ENCODE measurements around the gene MCCD1.

MCCD1 gene

GRCh38 chr6:31528307-31528777 is 420 bp upstream of the MCCD1 start:
- no peak overlapping the region for H3K23ac ChIP-seq (ENCODE audit: low read length)
- H3K79me2 ChIP-seq (ENCODE audit: control insufficient read depth, insufficient read depth, low read length, poor library complexity): no peaks in the 10 kb centered on the region
- no peak overlapping the region for H2BK12ac ChIP-seq (ENCODE audit: low read length)
- H2BK120ac ChIP-seq (ENCODE audit: insufficient read depth, low read length, poor library complexity): no peak overlapping the region
- no peak overlapping the region for H4K91ac ChIP-seq (ENCODE audit: low read depth, low read length)
- H3K79me1 ChIP-seq (ENCODE audit: low read length): no peaks in the 10 kb centered on the region
- no peaks in the 10 kb centered on the region for H3K9me3 ChIP-seq (ENCODE audit: insufficient read depth, low read depth, low read length)
- H3K18ac ChIP-seq (ENCODE audit: low read length): no peak overlapping the region
- H3K14ac ChIP-seq (ENCODE audit: low read length): no peak overlapping the region
- H4K8ac ChIP-seq (ENCODE audit: low read depth, low read length): no peak overlapping the region
- H3K4ac ChIP-seq (ENCODE audit: low read depth, low read length): no peak overlapping the region
- no peak overlapping the region for H2AFZ ChIP-seq (ENCODE audit: insufficient read depth, low read length, poor library complexity)
- no CpG with 5 or more reads among the region's 4 CpGs for WGBS (ENCODE audit: extremely low coverage, insufficient coverage, insufficient read length)
- H3K36me3 ChIP-seq (ENCODE audit: control insufficient read depth in 1 of 2, insufficient read depth in 2 of 2, low read length in 2 of 2): peaks cover 25 to 37% of the 10 kb centered on the region in 2 experiments
- no peaks in the 10 kb centered on the region for H3K27me3 ChIP-seq (ENCODE audit: insufficient read depth, low read length)
- no peak overlapping the region for H2BK5ac ChIP-seq (ENCODE audit: low read depth, low read length, poor library complexity)
- no peak overlapping the region for H4K12ac ChIP-seq (ENCODE audit: low read depth, low read length)
- no peak overlapping the region for H2AK5ac ChIP-seq (ENCODE audit: low read length)
- no peak for DNase-seq
- H3K9ac ChIP-seq (ENCODE audit: low read length): no peak overlapping the region
- H3K4me3 ChIP-seq (ENCODE audit: low read depth, low read length): no peak overlapping the region
- H3K4me1 ChIP-seq (ENCODE audit: control insufficient read depth in 1 of 2, insufficient read depth in 2 of 2, low read length in 2 of 2): no peaks in the 10 kb centered on the region
- H3K27ac ChIP-seq (ENCODE audit: low read depth, low read length): no peak overlapping the region
- no peak overlapping the region for H3K4me2 ChIP-seq (ENCODE audit: low read length)

- H2BK120ac ChIP-seq (ENCODE audit: insufficient read depth, low read length, poor library complexity): no peak overlapping the region
- no peak overlapping the region for H3K4me2 ChIP-seq (ENCODE audit: low read length)
- H3K9me3 ChIP-seq (ENCODE audit: insufficient read depth, low read depth, low read length): no peaks in the 10 kb centered on the region
- H3K14ac ChIP-seq (ENCODE audit: low read length): no peak overlapping the region
- H3K36me3 ChIP-seq (ENCODE audit: control insufficient read depth in 1 of 2, insufficient read depth in 2 of 2, low read length in 2 of 2): peaks cover 33 to 48% of the 10 kb centered on the region in 2 experiments
- no peak overlapping the region for H3K4ac ChIP-seq (ENCODE audit: low read depth, low read length)
- H3K9ac ChIP-seq (ENCODE audit: low read length): no peak overlapping the region
- H3K18ac ChIP-seq (ENCODE audit: low read length): no peak overlapping the region
- no peak overlapping the region for H4K12ac ChIP-seq (ENCODE audit: low read depth, low read length)
- no peaks in the 10 kb centered on the region for H3K27me3 ChIP-seq (ENCODE audit: insufficient read depth, low read length)
- H2AFZ ChIP-seq (ENCODE audit: insufficient read depth, low read length, poor library complexity): no peak overlapping the region
- H4K91ac ChIP-seq (ENCODE audit: low read depth, low read length): no peak overlapping the region
- H2BK12ac ChIP-seq (ENCODE audit: low read length): no peak overlapping the region
- H3K23ac ChIP-seq (ENCODE audit: low read length): no peak overlapping the region
- no peak overlapping the region for H3K4me3 ChIP-seq (ENCODE audit: low read depth, low read length)
- no peaks in the 10 kb centered on the region for H3K79me1 ChIP-seq (ENCODE audit: low read length)
- H2AK5ac ChIP-seq (ENCODE audit: low read length): no peak overlapping the region
- no peak overlapping the region for H2BK5ac ChIP-seq (ENCODE audit: low read depth, low read length, poor library complexity)
- no peaks in the 10 kb centered on the region for H3K4me1 ChIP-seq (ENCODE audit: control insufficient read depth in 1 of 2, insufficient read depth in 2 of 2, low read length in 2 of 2)
- H3K79me2 ChIP-seq (ENCODE audit: control insufficient read depth, insufficient read depth, low read length, poor library complexity): no peaks in the 10 kb centered on the region
- no peak overlapping the region for H4K8ac ChIP-seq (ENCODE audit: low read depth, low read length)
- WGBS (ENCODE audit: extremely low coverage, insufficient coverage, insufficient read length): no CpG with 5 or more reads among the region's 12 CpGs
- H3K27ac ChIP-seq (ENCODE audit: low read depth, low read length): no peak overlapping the region
- DNase-seq: no peak
These were observed 778 bp downstream of the MCCD1 start for GRCh38 chr6:31529329-31530150.

- H3K4ac ChIP-seq (ENCODE audit: low read depth, low read length): no peak overlapping the region
- WGBS (ENCODE audit: extremely low coverage, insufficient coverage, insufficient read length): no CpG with 5 or more reads among the region's 6 CpGs
- no peak overlapping the region for H2BK5ac ChIP-seq (ENCODE audit: low read depth, low read length, poor library complexity)
- H3K4me2 ChIP-seq (ENCODE audit: low read length): no peak overlapping the region
- no peak overlapping the region for H2BK12ac ChIP-seq (ENCODE audit: low read length)
- no peak overlapping the region for H2AFZ ChIP-seq (ENCODE audit: insufficient read depth, low read length, poor library complexity)
- no peaks in the 10 kb centered on the region for H3K27me3 ChIP-seq (ENCODE audit: insufficient read depth, low read length)
- H3K36me3 ChIP-seq (ENCODE audit: control insufficient read depth in 1 of 2, insufficient read depth in 2 of 2, low read length in 2 of 2): peaks cover 42 to 58% of the 10 kb centered on the region in 2 experiments
- DNase-seq: no peak
- H3K79me2 ChIP-seq (ENCODE audit: control insufficient read depth, insufficient read depth, low read length, poor library complexity): no peaks in the 10 kb centered on the region
- H3K9me3 ChIP-seq (ENCODE audit: insufficient read depth, low read depth, low read length): no peaks in the 10 kb centered on the region
- H3K18ac ChIP-seq (ENCODE audit: low read length): no peak overlapping the region
- no peaks in the 10 kb centered on the region for H3K4me1 ChIP-seq (ENCODE audit: control insufficient read depth in 1 of 2, insufficient read depth in 2 of 2, low read length in 2 of 2)
- no peak overlapping the region for H4K8ac ChIP-seq (ENCODE audit: low read depth, low read length)
- no peak overlapping the region for H3K9ac ChIP-seq (ENCODE audit: low read length)
- no peak overlapping the region for H3K14ac ChIP-seq (ENCODE audit: low read length)
- no peak overlapping the region for H2AK5ac ChIP-seq (ENCODE audit: low read length)
- no peak overlapping the region for H3K4me3 ChIP-seq (ENCODE audit: low read depth, low read length)
- H2BK120ac ChIP-seq (ENCODE audit: insufficient read depth, low read length, poor library complexity): no peak overlapping the region
- no peaks in the 10 kb centered on the region for H3K79me1 ChIP-seq (ENCODE audit: low read length)
- no peak overlapping the region for H4K12ac ChIP-seq (ENCODE audit: low read depth, low read length)
- H3K23ac ChIP-seq (ENCODE audit: low read length): no peak overlapping the region
- H3K27ac ChIP-seq (ENCODE audit: low read depth, low read length): no peak overlapping the region
- no peak overlapping the region for H4K91ac ChIP-seq (ENCODE audit: low read depth, low read length)
These were observed 1.9 kb downstream of the MCCD1 start for GRCh38 chr6:31530659-31531058.

- H2AFZ ChIP-seq (ENCODE audit: insufficient read depth, low read length, poor library complexity): no peak overlapping the region
- H3K79me2 ChIP-seq (ENCODE audit: control insufficient read depth, insufficient read depth, low read length, poor library complexity): no peaks in the 10 kb centered on the region
- H3K36me3 ChIP-seq (ENCODE audit: control insufficient read depth in 1 of 2, insufficient read depth in 2 of 2, low read length in 2 of 2): peaks cover 42 to 63% of the 10 kb centered on the region in 2 experiments
- H3K4me1 ChIP-seq (ENCODE audit: control insufficient read depth in 1 of 2, insufficient read depth in 2 of 2, low read length in 2 of 2): no peaks in the 10 kb centered on the region
- H3K9ac ChIP-seq (ENCODE audit: low read length): no peak overlapping the region
- DNase-seq: no peak
- no peak overlapping the region for H3K4me3 ChIP-seq (ENCODE audit: low read depth, low read length)
- H3K27ac ChIP-seq (ENCODE audit: low read depth, low read length): no peak overlapping the region
- no peak overlapping the region for H3K4ac ChIP-seq (ENCODE audit: low read depth, low read length)
- H4K91ac ChIP-seq (ENCODE audit: low read depth, low read length): no peak overlapping the region
- H2AK5ac ChIP-seq (ENCODE audit: low read length): no peak overlapping the region
- no peaks in the 10 kb centered on the region for H3K9me3 ChIP-seq (ENCODE audit: insufficient read depth, low read depth, low read length)
- no peaks in the 10 kb centered on the region for H3K27me3 ChIP-seq (ENCODE audit: insufficient read depth, low read length)
- no peak overlapping the region for H3K23ac ChIP-seq (ENCODE audit: low read length)
- no peak overlapping the region for H2BK12ac ChIP-seq (ENCODE audit: low read length)
- no peak overlapping the region for H4K12ac ChIP-seq (ENCODE audit: low read depth, low read length)
- no peaks in the 10 kb centered on the region for H3K79me1 ChIP-seq (ENCODE audit: low read length)
- H3K18ac ChIP-seq (ENCODE audit: low read length): no peak overlapping the region
- H2BK5ac ChIP-seq (ENCODE audit: low read depth, low read length, poor library complexity): no peak overlapping the region
- no CpG with 5 or more reads among the region's 7 CpGs for WGBS (ENCODE audit: extremely low coverage, insufficient coverage, insufficient read length)
- H3K14ac ChIP-seq (ENCODE audit: low read length): no peak overlapping the region
- no peak overlapping the region for H4K8ac ChIP-seq (ENCODE audit: low read depth, low read length)
- no peak overlapping the region for H3K4me2 ChIP-seq (ENCODE audit: low read length)
- H2BK120ac ChIP-seq (ENCODE audit: insufficient read depth, low read length, poor library complexity): no peak overlapping the region
These were observed 2.4 kb downstream of the MCCD1 start for GRCh38 chr6:31531162-31531561.

Measured in trophoblast cell (in vitro differentiated cells and primary cell).